ENCODE results near the gene SMOC1.

The SMOC1 gene

GRCh38 chr14:70000601-70001000, 121.4 kb downstream of the SMOC1 start:
- Histone ChIP-seq H3K9me3 (ENCODE audit: control insufficient read depth, low read length) (no peaks in the 10 kb centered on the region), H3K36me3 (ENCODE audit: control insufficient read depth, insufficient read depth, low read length) (peaks cover 23% of the 10 kb centered on the region), H3K27ac (ENCODE audit: insufficient read depth, low read depth, low read length, poor library complexity, severe bottlenecking) (no peak overlapping the region), H3K4me3 (ENCODE audit: insufficient read depth, low read depth, low read length) (no peak overlapping the region), H3K27me3 (ENCODE audit: control insufficient read depth, insufficient read depth, low read length, poor library complexity, severe bottlenecking) (no peaks in the 10 kb centered on the region), H3K4me1 (ENCODE audit: control insufficient read depth, insufficient read depth, low read length) (peaks cover 12% of the 10 kb centered on the region)
- 95 to 96% methylated on average over 7 of the region's 7 CpGs for WGBS, 2 experiments

- no peaks in the 10 kb centered on the region for H3K27me3 ChIP-seq (ENCODE audit: control insufficient read depth, insufficient read depth, low read length, poor library complexity, severe bottlenecking)
- no peak overlapping the region for H3K4me3 ChIP-seq (ENCODE audit: insufficient read depth, low read depth, low read length)
- H3K4me1 ChIP-seq (ENCODE audit: control insufficient read depth, insufficient read depth, low read length): peaks cover 12% of the 10 kb centered on the region
- peaks cover 15% of the 10 kb centered on the region for H3K36me3 ChIP-seq (ENCODE audit: control insufficient read depth, insufficient read depth, low read length)
- 93 to 96% methylated on average over 6 of the region's 6 CpGs for WGBS, 2 experiments
- H3K27ac ChIP-seq (ENCODE audit: insufficient read depth, low read depth, low read length, poor library complexity, severe bottlenecking): no peak overlapping the region
- H3K9me3 ChIP-seq (ENCODE audit: control insufficient read depth, low read length): no peaks in the 10 kb centered on the region
Measured at GRCh38 chr14:70002589-70003346, 123.6 kb downstream of the SMOC1 start.

GRCh38 chr14:70004791-70005190, 125.6 kb downstream of the SMOC1 start:
- Histone ChIP-seq H3K27ac (ENCODE audit: insufficient read depth, low read depth, low read length, poor library complexity, severe bottlenecking) (no peak overlapping the region), H3K4me1 (ENCODE audit: control insufficient read depth, insufficient read depth, low read length) (peaks cover 23% of the 10 kb centered on the region), H3K4me3 (ENCODE audit: insufficient read depth, low read depth, low read length) (no peak overlapping the region), H3K27me3 (ENCODE audit: control insufficient read depth, insufficient read depth, low read length, poor library complexity, severe bottlenecking) (no peaks in the 10 kb centered on the region), H3K36me3 (ENCODE audit: control insufficient read depth, insufficient read depth, low read length) (peaks cover 3% of the 10 kb centered on the region), H3K9me3 (ENCODE audit: control insufficient read depth, low read length) (no peaks in the 10 kb centered on the region)
- 92 to 93% methylated on average over 2 of the region's 2 CpGs for WGBS, 2 experiments

- Histone ChIP-seq H3K9me3 (ENCODE audit: control insufficient read depth, low read length) (no peaks in the 10 kb centered on the region), H3K4me1 (ENCODE audit: control insufficient read depth, insufficient read depth, low read length) (peaks cover 23% of the 10 kb centered on the region), H3K4me3 (ENCODE audit: insufficient read depth, low read depth, low read length) (no peak overlapping the region), H3K36me3 (ENCODE audit: control insufficient read depth, insufficient read depth, low read length) (peaks cover 3% of the 10 kb centered on the region), H3K27ac (ENCODE audit: insufficient read depth, low read depth, low read length, poor library complexity, severe bottlenecking) (no peak overlapping the region), H3K27me3 (ENCODE audit: control insufficient read depth, insufficient read depth, low read length, poor library complexity, severe bottlenecking) (no peaks in the 10 kb centered on the region)
- 73 to 81% methylated on average over 5 of the region's 5 CpGs for WGBS, 2 experiments
Measured at GRCh38 chr14:70005281-70005805, 126.1 kb downstream of the SMOC1 start.

GRCh38 chr14:70006699-70007098, 127.5 kb downstream of the SMOC1 start:
- Histone ChIP-seq H3K9me3 (ENCODE audit: control insufficient read depth, low read length) (no peaks in the 10 kb centered on the region), H3K36me3 (ENCODE audit: control insufficient read depth, insufficient read depth, low read length) (peaks cover 9% of the 10 kb centered on the region), H3K4me1 (ENCODE audit: control insufficient read depth, insufficient read depth, low read length) (peaks cover 23% of the 10 kb centered on the region), H3K4me3 (ENCODE audit: insufficient read depth, low read depth, low read length) (no peak overlapping the region), H3K27ac (ENCODE audit: insufficient read depth, low read depth, low read length, poor library complexity, severe bottlenecking) (no peak overlapping the region), H3K27me3 (ENCODE audit: control insufficient read depth, insufficient read depth, low read length, poor library complexity, severe bottlenecking) (no peaks in the 10 kb centered on the region)
- whole genome bisulfite sequencing, 2 experiments: 92 to 93% methylated on average over 6 of the region's 6 CpGs

GRCh38 chr14:70008284-70009262, 129.4 kb downstream of the SMOC1 start:
- peaks cover 30% of the 10 kb centered on the region for H3K4me1 ChIP-seq (ENCODE audit: control insufficient read depth, insufficient read depth, low read length)
- peak overlapping the region; percentile 30 for H3K27ac ChIP-seq (ENCODE audit: insufficient read depth, low read depth, low read length, poor library complexity, severe bottlenecking)
- WGBS, 2 experiments: 64 to 65% methylated on average over 6 of the region's 6 CpGs
- no peak overlapping the region for H3K4me3 ChIP-seq (ENCODE audit: insufficient read depth, low read depth, low read length)
- no peaks in the 10 kb centered on the region for H3K9me3 ChIP-seq (ENCODE audit: control insufficient read depth, low read length)
- peaks cover 13% of the 10 kb centered on the region for H3K36me3 ChIP-seq (ENCODE audit: control insufficient read depth, insufficient read depth, low read length)
- H3K27me3 ChIP-seq (ENCODE audit: control insufficient read depth, insufficient read depth, low read length, poor library complexity, severe bottlenecking): no peaks in the 10 kb centered on the region

- H3K27me3 ChIP-seq (ENCODE audit: control insufficient read depth, insufficient read depth, low read length, poor library complexity, severe bottlenecking): no peaks in the 10 kb centered on the region
- peaks cover 25% of the 10 kb centered on the region for H3K4me1 ChIP-seq (ENCODE audit: control insufficient read depth, insufficient read depth, low read length)
- WGBS, 2 experiments: 83 to 84% methylated on average over 8 of the region's 8 CpGs
- H3K4me3 ChIP-seq (ENCODE audit: insufficient read depth, low read depth, low read length): no peak overlapping the region
- H3K36me3 ChIP-seq (ENCODE audit: control insufficient read depth, insufficient read depth, low read length): peaks cover 13% of the 10 kb centered on the region
- no peaks in the 10 kb centered on the region for H3K9me3 ChIP-seq (ENCODE audit: control insufficient read depth, low read length)
- no peak overlapping the region for H3K27ac ChIP-seq (ENCODE audit: insufficient read depth, low read depth, low read length, poor library complexity, severe bottlenecking)
Measured at GRCh38 chr14:70009961-70010360, 130.7 kb downstream of the SMOC1 start.

- Histone ChIP-seq H3K36me3 (ENCODE audit: control insufficient read depth, insufficient read depth, low read length) (peaks cover 13% of the 10 kb centered on the region), H3K4me3 (ENCODE audit: insufficient read depth, low read depth, low read length) (no peak overlapping the region), H3K27ac (ENCODE audit: insufficient read depth, low read depth, low read length, poor library complexity, severe bottlenecking) (no peak overlapping the region), H3K9me3 (ENCODE audit: control insufficient read depth, low read length) (no peaks in the 10 kb centered on the region), H3K27me3 (ENCODE audit: control insufficient read depth, insufficient read depth, low read length, poor library complexity, severe bottlenecking) (no peaks in the 10 kb centered on the region), H3K4me1 (ENCODE audit: control insufficient read depth, insufficient read depth, low read length) (peaks cover 19% of the 10 kb centered on the region)
- WGBS, 2 experiments: 97% methylated on average over 6 of the region's 6 CpGs
Measured at GRCh38 chr14:70011098-70011497, 131.9 kb downstream of the SMOC1 start.

- Histone ChIP-seq H3K27ac (ENCODE audit: insufficient read depth, low read depth, low read length, poor library complexity, severe bottlenecking) (no peak overlapping the region), H3K27me3 (ENCODE audit: control insufficient read depth, insufficient read depth, low read length, poor library complexity, severe bottlenecking) (no peaks in the 10 kb centered on the region), H3K36me3 (ENCODE audit: control insufficient read depth, insufficient read depth, low read length) (peaks cover 13% of the 10 kb centered on the region), H3K4me3 (ENCODE audit: insufficient read depth, low read depth, low read length) (no peak overlapping the region), H3K4me1 (ENCODE audit: control insufficient read depth, insufficient read depth, low read length) (peaks cover 19% of the 10 kb centered on the region), H3K9me3 (ENCODE audit: control insufficient read depth, low read length) (no peaks in the 10 kb centered on the region)
- WGBS, 2 experiments: 94 to 96% methylated on average over 7 of the region's 7 CpGs
Measured at GRCh38 chr14:70011708-70012107, 132.5 kb downstream of the SMOC1 start.
